Mononuclear cell (primary cell): ENCODE data around the gene STRADA. TPM values are rescaled to one million over a fixed set of nuclear protein-coding genes. Genes with fewer than 3 reads are reported as not detected.

Experiments used
- H3K27me3 ChIP-seq: 2 replicates; pipeline ENCODE4 v1.6.0; 2011; ENCODE audit warnings: low read length, control low read depth; ENCODE audit not compliant: insufficient read depth
- H3K4me1 ChIP-seq: 2 replicates; pipeline ENCODE4 v1.5.1; 2011; ENCODE audit warnings: mild to moderate bottlenecking, low read length, control low read depth; ENCODE audit not compliant: insufficient read depth
- H3K4me3 ChIP-seq: 2 replicates; pipeline ENCODE4 v1.5.1; 2011; ENCODE audit warnings: mild to moderate bottlenecking, low read length, moderate library complexity
- H3K9me3 ChIP-seq: 2 replicates; pipeline ENCODE4 v1.5.1; 2011; ENCODE audit warnings: low read depth, mild to moderate bottlenecking, control low read depth, low read length
- total RNA-seq: library from RNA; depleted of rRNA; stranded (reverse); fragments of >200 nt; gene quantifications from one replicate; pipeline ENCODE4 v1.2.3, GENCODE V29; 2012

The STRADA gene
- total RNA-seq, 1 donor = 37.7 TPM

DNA sequence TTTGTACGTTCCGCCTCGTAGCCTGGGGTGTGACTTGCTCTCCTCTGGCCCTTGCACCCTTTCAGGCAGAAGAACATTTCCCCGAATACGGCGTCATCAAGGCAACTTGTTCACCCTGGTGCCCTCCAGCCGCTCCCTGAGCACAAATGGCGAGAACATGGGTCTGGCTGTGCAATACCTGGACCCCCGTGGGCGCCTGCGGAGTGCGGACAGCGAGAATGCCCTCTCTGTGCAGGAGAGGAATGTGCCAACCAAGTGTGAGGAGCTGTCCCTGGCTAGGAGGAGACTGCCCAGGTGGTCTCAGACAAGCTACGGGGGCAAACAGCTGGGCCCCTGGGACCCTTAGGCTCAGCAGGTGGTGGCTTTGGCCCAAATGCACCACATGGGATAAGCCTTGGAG lies 52.1 kb downstream of the STRADA start:
- H3K4me1 ChIP-seq = peaks cover 6% of the 10 kb centered on the region
- H3K4me3 ChIP-seq = no peak overlapping the region
- no peaks in the 10 kb centered on the region for H3K27me3 ChIP-seq

DNA sequence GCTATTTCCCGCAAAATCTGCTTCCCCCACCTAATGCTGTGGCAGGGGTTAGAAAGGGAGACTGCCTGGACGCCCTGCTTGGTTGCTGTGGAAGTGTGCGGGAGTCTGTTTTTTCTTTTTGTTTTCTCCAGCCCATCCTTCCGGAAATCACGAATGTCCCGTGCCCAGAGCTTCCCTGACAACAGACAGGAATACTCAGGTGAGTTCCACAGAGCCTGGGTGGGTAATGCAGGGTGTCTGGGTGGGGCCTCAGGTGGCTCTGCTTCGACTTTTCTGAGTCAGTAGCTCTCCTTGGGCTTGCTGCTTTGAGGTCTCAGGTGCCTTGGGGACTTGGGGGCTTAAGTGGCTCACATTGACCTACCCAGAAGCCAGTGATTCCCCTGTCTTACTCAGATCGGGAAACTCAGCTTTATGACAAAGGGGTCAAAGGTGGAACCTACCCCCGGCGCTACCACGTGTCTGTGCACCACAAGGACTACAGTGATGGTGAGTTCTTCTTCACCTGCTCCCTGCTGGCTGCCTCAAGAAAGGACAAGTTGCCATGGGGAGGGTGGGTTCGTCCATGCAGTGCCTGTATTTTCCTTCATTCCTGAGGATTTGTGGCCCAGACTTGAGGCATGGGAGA lies 53.1 kb downstream of the STRADA start:
- H3K27me3 ChIP-seq = no peaks in the 10 kb centered on the region
- no peak overlapping the region for H3K4me3 ChIP-seq
- no peaks in the 10 kb centered on the region for H3K9me3 ChIP-seq
- H3K4me1 ChIP-seq = no peaks in the 10 kb centered on the region

More for the DNA sequence above, 52.1 kb downstream of the STRADA start:
- H3K9me3 ChIP-seq = no peaks in the 10 kb centered on the region

DNA sequence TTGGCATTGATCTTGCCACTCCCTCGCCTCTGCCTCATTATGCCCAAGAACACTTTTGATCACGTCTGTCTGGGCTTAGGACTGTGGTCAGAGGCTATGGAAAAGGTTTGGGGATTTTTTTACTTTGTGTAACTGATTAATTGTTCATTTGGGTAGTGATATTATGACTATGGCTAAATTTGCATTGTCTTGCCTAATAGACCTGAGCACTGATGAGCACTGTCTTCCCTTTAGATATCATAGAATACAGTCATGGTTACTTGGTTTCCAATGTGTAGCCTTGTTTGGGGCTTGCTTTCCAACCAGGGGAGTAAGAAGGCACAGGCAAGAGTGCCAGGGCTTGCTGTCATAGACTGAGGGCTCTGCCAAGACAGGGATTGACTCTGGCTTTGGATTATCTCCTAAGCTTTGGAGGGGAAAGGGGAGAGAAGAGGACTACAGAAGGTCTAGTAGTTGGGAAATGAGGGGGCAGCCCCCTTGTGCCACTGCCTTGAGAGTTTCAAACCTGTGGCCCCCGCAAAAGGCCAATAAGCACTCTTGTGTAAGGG lies 55.4 kb downstream of the STRADA start:
- no peak overlapping the region for H3K4me3 ChIP-seq
- peaks cover 14% of the 10 kb centered on the region for H3K4me1 ChIP-seq
- no peaks in the 10 kb centered on the region for H3K27me3 ChIP-seq
- H3K9me3 ChIP-seq = no peaks in the 10 kb centered on the region

DNA sequence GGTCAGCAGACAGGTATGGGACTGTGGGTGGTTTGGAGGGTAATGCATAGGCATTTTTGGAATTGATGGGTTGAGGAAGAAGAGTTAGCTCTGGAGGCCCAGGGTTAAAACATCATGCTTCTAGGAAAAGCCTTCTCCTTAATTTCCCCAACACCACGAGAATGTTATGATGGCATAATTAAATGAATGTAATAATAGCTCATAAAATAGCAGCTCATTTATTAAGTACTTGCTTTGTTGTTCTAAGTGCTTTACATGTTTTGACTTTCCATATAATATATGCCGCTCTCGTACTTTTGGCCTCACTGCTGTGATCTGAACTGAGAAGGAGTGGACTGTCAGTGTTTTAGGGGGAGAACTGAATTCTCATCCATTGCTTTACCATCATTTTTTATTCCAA lies 56.0 kb downstream of the STRADA start:
- H3K4me1 ChIP-seq = peaks cover 14% of the 10 kb centered on the region
- no peak overlapping the region for H3K4me3 ChIP-seq
- H3K9me3 ChIP-seq = no peaks in the 10 kb centered on the region
- H3K27me3 ChIP-seq = no peaks in the 10 kb centered on the region

DNA sequence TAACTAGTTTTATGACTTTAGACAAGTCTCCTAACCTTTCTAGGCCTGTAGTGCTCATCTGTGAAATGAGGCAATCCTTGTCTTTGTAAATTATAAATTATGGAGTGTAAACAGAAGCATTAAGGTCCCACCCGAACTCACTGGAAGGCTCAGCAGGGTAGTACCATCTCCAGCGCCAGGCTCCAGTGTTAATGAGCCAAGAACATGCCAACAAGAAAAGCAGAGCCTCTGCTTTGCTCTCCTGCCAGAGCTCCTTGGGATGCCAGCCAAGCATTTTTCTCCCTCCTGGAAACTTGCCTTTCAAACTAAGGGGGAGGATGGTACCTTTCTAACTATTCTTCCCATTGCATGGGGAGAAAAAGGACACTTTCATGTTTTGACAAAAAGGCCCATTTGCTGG lies 56.6 kb downstream of the STRADA start:
- Histone ChIP-seq H3K4me1 (peaks cover 14% of the 10 kb centered on the region), H3K9me3 (no peaks in the 10 kb centered on the region), H3K27me3 (no peaks in the 10 kb centered on the region), H3K4me3 (no peak overlapping the region)

DNA sequence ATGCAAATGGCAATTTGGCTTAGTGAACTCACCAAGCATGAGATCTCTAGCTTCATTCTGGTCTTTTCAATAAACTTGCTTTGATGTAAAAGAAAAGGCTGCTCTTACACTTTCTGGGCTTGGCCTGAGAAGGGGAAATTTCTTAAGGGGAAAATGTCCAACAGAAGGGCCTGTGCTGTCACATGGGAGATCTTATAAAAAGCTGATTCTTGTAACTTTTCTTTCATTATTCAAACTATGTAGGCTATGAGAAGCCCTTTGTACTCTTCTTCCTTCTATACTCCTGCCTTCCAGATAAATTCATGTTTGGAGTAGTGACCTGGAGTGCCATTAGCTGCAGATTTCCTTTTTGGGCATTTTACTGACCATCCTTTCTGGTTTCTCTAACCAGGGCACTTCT lies 58.6 kb downstream of the STRADA start:
- no peak overlapping the region for H3K4me3 ChIP-seq
- H3K9me3 ChIP-seq = no peaks in the 10 kb centered on the region
- no peaks in the 10 kb centered on the region for H3K27me3 ChIP-seq
- peaks cover 14% of the 10 kb centered on the region for H3K4me1 ChIP-seq

DNA sequence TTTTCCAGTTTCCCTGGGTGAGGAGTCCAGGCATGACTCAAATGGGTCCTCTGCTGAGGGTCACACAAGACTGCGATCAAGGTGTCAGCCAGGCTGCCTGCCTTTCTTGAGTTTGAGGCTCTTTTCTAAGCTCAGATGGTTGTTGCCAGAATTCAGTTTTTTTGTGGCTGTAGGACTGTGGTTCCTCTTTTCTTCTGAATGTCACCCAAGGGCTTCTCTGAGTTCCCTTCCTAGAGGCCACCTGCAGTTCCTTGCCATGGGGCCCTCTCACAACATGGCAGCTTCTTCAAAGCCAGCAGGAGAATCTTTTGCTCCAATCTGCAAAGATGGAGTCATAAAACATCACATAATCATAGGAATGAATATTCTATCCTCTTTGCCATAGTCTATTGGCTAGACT lies 59.2 kb downstream of the STRADA start:
- Histone ChIP-seq H3K4me3 (no peak overlapping the region), H3K27me3 (no peaks in the 10 kb centered on the region), H3K9me3 (no peaks in the 10 kb centered on the region), H3K4me1 (peaks cover 14% of the 10 kb centered on the region)

DNA sequence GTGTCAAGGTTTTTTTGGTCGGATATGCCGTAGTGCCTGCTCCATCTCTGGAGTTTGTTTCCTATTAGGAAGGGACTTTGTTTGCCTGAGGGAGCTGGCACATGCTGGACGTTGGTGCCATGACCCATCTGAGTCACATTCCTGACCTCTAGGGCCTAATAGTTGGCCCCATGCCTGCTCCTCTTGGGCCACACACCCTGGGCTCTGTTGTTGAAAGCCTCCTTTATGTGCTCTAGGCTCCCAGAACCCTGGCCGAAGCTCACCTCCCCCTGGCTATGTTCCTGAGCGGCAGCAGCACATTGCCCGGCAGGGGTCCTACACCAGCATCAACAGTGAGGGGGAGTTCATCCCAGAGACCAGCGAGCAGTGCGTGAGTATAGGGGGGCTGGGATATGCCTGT lies 60.1 kb downstream of the STRADA start:
- peaks cover 14% of the 10 kb centered on the region for H3K4me1 ChIP-seq
- no peaks in the 10 kb centered on the region for H3K9me3 ChIP-seq
- H3K4me3 ChIP-seq = no peak overlapping the region
- no peaks in the 10 kb centered on the region for H3K27me3 ChIP-seq

DNA sequence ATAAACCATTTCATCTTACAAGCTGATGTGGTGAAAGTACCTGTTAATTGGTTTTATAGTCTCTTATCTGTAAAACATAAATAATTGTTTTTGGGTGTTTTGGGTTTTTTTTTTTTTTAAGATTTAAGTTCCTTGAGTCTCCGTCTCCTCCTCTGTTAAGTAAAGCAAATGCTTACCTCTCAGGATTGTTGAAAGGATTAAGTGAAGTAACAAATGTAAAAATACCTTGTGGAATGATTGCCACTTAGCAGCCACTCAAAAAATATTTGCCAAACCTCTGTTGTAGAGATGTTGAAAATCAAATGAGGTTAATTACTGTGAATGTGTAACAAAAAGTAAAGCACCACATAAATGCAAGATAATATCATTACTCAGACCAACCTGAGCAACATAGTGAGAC lies 60.9 kb downstream of the STRADA start:
- Histone ChIP-seq H3K27me3 (no peaks in the 10 kb centered on the region), H3K9me3 (no peaks in the 10 kb centered on the region), H3K4me3 (no peak overlapping the region), H3K4me1 (peaks cover 14% of the 10 kb centered on the region)

DNA sequence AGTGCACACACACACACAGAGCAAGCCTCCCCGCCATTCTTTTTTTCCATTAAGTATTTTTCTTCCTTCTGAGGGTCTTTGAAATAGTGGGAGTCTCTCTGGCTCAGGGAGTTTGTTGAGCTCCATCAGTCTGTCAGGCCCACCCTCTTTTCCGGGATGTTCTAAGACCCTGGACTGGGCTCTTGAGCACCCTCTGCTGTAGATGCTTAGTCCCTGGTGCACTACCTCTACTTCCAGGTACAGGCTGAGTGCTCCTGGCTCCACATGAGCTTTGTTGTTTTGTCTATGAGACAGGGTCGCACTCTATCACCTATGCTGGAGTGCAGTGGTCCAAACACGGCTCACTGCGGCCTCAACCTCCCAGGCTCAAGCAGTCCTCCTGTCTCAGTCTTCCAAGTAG lies 62.4 kb downstream of the STRADA start:
- Histone ChIP-seq H3K9me3 (no peaks in the 10 kb centered on the region), H3K27me3 (no peaks in the 10 kb centered on the region), H3K4me1 (peaks cover 29% of the 10 kb centered on the region), H3K4me3 (no peak overlapping the region)

DNA sequence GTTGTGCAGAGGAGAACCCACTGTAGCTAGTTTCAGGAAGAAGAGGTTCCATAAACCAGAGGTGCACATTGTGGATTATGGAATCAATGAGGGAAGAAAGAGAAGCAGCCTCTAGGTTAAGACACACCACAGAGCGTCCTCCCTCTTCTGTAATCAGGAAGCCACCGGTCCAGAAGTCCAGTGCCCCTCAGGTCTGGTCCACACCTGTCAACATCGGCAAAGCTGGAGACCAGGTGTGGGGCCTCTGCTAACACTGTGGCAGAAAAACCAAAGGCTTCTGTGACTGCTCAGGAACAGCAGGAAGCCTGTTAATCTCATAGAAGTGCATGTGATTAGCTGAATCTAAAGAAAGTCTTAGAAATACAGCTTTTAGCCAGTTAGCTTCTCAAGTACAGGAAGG lies 65.0 kb downstream of the STRADA start:
- Histone ChIP-seq H3K27me3 (no peaks in the 10 kb centered on the region), H3K4me3 (no peak overlapping the region), H3K4me1 (peaks cover 16% of the 10 kb centered on the region), H3K9me3 (no peaks in the 10 kb centered on the region)

DNA sequence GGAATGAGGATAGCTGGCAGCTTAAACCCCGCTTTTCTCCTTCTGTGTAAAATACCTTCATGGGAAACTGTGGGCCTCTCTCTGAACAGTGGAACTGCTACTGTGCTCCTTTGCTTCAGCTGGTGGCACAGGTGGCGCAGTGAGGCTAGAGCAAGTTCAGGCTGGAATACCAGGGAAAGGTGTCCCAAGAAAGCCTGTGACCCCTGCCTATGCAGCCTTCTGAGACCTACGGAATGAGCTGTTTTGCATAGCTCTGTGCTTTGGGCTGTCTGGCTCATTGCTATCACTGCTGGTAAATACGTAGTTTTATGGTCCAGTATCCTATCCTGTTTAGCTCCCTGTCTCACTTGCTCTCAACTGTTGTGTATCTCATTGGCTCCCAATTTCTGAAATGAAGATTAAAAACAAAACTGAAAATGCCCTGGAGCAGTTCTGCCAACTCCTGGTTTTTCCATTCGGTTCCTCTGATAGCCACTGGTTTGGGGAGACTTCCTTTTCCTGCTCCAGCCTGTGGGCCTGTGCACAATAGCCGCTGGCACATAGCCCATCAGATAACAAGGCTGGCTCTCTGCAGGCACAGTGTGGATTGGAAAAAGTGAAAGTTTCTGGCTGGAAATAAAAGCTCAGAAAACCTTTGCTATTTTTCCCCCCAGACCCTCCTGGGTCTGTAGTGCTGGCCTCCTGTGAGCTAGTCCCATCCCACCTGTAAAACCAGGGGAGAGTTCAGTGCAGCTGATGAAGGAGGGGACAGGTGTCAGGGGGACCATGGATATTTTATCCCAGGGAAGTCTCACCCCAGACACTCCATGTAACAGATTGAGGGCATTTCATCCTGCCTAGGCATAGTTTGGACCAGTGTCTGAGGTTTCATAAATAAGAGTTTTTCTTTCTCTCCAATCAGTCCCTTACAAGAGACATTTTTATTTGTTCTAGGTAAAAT lies 65.7 kb downstream of the STRADA start:
- Histone ChIP-seq H3K27me3 (no peaks in the 10 kb centered on the region), H3K4me1 (peaks cover 15% of the 10 kb centered on the region), H3K9me3 (no peaks in the 10 kb centered on the region), H3K4me3 (no peak overlapping the region)

DNA sequence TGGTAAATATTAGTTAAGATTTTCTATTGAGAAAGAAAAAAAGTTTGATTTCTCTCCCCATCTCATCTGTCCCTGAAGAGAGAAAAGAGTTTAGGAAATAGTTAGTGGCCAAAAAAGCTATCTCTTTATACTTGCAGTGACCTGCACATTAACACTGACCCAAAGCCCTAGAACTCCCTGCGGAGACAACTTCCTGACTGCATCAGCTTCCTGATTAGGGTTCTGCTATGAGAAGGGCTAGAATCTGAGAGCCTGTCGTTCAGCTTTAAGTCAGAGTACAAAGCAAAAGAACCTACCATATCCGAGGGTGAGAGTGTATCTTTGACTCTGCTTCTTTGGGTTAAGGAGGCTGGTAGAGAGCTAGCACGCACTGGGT lies 66.4 kb downstream of the STRADA start:
- no peak overlapping the region for H3K4me3 ChIP-seq
- peaks cover 15% of the 10 kb centered on the region for H3K4me1 ChIP-seq
- H3K9me3 ChIP-seq = no peaks in the 10 kb centered on the region
- no peaks in the 10 kb centered on the region for H3K27me3 ChIP-seq

DNA sequence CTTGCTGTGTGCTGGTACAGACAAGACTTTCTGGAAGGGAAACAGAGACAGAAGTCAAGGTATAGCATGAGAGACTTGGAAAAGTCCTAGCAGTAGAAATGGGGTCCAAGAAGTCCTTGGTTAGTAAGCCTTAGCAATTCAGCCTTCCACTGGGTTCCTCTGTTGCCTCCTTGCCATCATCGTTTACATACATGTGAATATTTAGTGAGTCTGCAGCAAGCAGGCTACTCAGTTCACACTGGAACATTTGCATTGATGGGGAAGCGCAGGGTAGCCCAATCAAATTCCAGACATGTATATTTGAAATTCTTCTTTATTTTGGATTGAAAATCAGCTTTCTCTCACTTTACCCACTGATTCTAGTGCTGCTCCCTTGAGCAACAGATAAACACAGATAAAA lies 68.7 kb downstream of the STRADA start:
- H3K4me1 ChIP-seq = peaks cover 19% of the 10 kb centered on the region

DNA sequence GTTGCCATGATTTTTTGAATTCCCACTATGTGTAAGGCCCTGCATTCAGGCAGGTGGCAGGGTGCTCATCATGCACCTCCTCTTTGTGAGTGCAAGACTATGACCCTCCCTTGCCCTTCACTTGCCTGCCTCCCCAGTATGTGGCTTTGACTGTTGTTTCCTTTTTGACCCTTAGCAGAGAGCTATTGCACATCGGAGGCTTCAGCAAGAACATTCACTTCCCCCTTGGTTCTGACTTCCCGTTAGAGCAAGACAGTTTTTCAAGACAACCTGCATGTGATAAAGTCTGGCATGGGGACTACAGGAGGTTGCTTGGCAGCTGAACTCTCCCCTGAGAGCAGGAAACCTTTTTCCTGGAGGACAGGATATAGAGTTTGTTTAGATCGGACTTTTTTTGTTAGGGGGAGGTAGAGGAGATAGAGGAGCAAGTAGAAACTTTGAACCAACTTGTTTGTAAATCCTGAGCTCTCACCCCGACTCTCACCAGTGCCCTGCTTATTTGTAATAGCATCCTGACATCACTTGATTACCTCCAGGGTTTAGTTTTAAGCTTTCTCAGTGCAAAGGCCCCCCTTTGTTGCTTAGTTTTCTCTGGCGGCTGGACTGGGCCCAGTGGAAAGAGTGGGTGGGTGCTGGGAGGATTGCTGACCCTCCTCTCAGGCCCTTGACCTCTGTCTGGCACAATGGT lies 75.9 kb downstream of the STRADA start:
- H3K9me3 ChIP-seq = no peaks in the 10 kb centered on the region
- no peak overlapping the region for H3K4me3 ChIP-seq

More for the DNA sequence above, 68.7 kb downstream of the STRADA start:
- no peaks in the 10 kb centered on the region for H3K27me3 ChIP-seq
- H3K4me3 ChIP-seq = no peak overlapping the region
- no peaks in the 10 kb centered on the region for H3K9me3 ChIP-seq

More for the DNA sequence above, 75.9 kb downstream of the STRADA start:
- H3K4me1 ChIP-seq = peaks cover 51% of the 10 kb centered on the region
- H3K27me3 ChIP-seq = no peaks in the 10 kb centered on the region
